CD4-positive, alpha-beta memory T cell (primary cell): Measurements from ENCODE around the gene AFMID. TPM values are rescaled to one million over a fixed set of nuclear protein-coding genes. Genes with fewer than 3 reads are reported as not detected.
A peak's percentile ranks its signal among the peaks of the same experiment; 100 is the strongest.

ENCODE experiments used
- CTCF ChIA-PET: fragments of 350-600 bp; sonication (Branson Sonifier 250); formaldehyde crosslinking; loops from one replicate; lab custom pipeline; 2021; ENCODE audit warnings: inconsistent platforms; ENCODE audit not compliant: partially characterized antibody; lab: Charles Lee
- POLR2A ChIA-PET: fragments of 350-600 bp; sonication (Branson Sonifier 250); formaldehyde crosslinking; loops from one replicate; lab custom pipeline; 2021; ENCODE audit not compliant: partially characterized antibody; lab: Charles Lee
- DNase-seq, 5 donors: peaks; one replicate each; pipeline versions ENCODE4 v3.0.0 to v3.0.0-alpha.2; 2020 to 2022; ENCODE audit warnings: mixed read lengths in 1 of 5
- H3K27ac ChIP-seq: one replicate; pipeline ENCODE4 v1.7.0; 2013; ENCODE audit warnings: low read depth, low read length
- H3K27me3 ChIP-seq: 2 replicates; pipeline ENCODE4 v1.7.0; 2013; ENCODE audit warnings: mild to moderate bottlenecking, low read length, moderate library complexity; ENCODE audit not compliant: insufficient read depth
- H3K36me3 ChIP-seq: 2 replicates; pipeline ENCODE4 v1.7.0; 2013; ENCODE audit warnings: mild to moderate bottlenecking, low read length, moderate library complexity; ENCODE audit not compliant: insufficient read depth
- H3K4me1 ChIP-seq: 2 replicates; pipeline ENCODE4 v1.7.0; 2013; ENCODE audit warnings: mild to moderate bottlenecking, low read length, moderate library complexity; ENCODE audit not compliant: insufficient read depth
- H3K4me3 ChIP-seq, 2 donors: one replicate each; pipeline ENCODE4 v1.7.0; 2013; ENCODE audit warnings: low read length in 2 of 2, mild to moderate bottlenecking in 1 of 2
- H3K9me3 ChIP-seq, 2 donors: one replicate each; pipeline ENCODE4 v1.7.0; 2013; ENCODE audit warnings: low read length in 2 of 2, control low read depth in 1 of 2; ENCODE audit not compliant: control insufficient read depth in 1 of 2
- H3K27ac Mint-ChIP-seq, 7 donors: one replicate each; pipeline ENCODE4 v1.8.0; 2020 to 2021; ENCODE audit warnings: mixed read lengths in 7 of 7, mild to moderate bottlenecking in 6 of 7, inconsistent platforms in 3 of 7, moderate library complexity in 3 of 7
- H3K27me3 Mint-ChIP-seq, 2 donors: one replicate each; pipeline ENCODE4 v1.8.0; 2020 to 2021; ENCODE audit warnings: mixed read lengths in 2 of 2
- H3K36me3 Mint-ChIP-seq, 2 donors: one replicate each; pipeline ENCODE4 v1.8.0; 2020 to 2021; ENCODE audit warnings: mixed read lengths in 2 of 2, inconsistent platforms in 1 of 2, mild to moderate bottlenecking in 1 of 2
- H3K4me1 Mint-ChIP-seq, 4 donors: one replicate each; pipeline ENCODE4 v1.8.0; 2020 to 2021; ENCODE audit warnings: mixed read lengths in 4 of 4, mild to moderate bottlenecking in 1 of 4
- H3K4me3 Mint-ChIP-seq, 8 donors: one replicate each; pipeline ENCODE4 v1.8.0; 2020 to 2021; ENCODE audit warnings: mixed read lengths in 8 of 8, mild to moderate bottlenecking in 7 of 8, moderate library complexity in 6 of 8, inconsistent platforms in 3 of 8
- H3K9me3 Mint-ChIP-seq, 8 donors: one replicate each; pipeline ENCODE4 v1.8.0; 2020 to 2021; ENCODE audit warnings: mixed read lengths in 8 of 8, mild to moderate bottlenecking in 5 of 8, inconsistent platforms in 3 of 8, moderate library complexity in 1 of 8
- intact Hi-C: fragments of 100-400 bp; cut with micrococcal nuclease; formaldehyde crosslinking; loops from one replicate; pipeline ENCODE4 v1.15.1; 2023
- polyA plus RNA-seq, 2 donors: library from polyadenylated mRNA; unstranded; fragments of 300-500 nt; fragmentation: Illumina TruSeq; gene quantifications; one replicate each; pipeline ENCODE4 v1.2.3, GENCODE V29; 2021
- total RNA-seq, 2 experiments: library from RNA; stranded (reverse); gene quantifications; one replicate each; pipeline ENCODE4 v1.2.3, GENCODE V29; 2021

Gene AFMID
- total and polyA plus RNA-seq, 4 experiments from 2014 or later, result 2.2 to 3.8 (median 3.6) TPM; not detected in 1

DNA sequence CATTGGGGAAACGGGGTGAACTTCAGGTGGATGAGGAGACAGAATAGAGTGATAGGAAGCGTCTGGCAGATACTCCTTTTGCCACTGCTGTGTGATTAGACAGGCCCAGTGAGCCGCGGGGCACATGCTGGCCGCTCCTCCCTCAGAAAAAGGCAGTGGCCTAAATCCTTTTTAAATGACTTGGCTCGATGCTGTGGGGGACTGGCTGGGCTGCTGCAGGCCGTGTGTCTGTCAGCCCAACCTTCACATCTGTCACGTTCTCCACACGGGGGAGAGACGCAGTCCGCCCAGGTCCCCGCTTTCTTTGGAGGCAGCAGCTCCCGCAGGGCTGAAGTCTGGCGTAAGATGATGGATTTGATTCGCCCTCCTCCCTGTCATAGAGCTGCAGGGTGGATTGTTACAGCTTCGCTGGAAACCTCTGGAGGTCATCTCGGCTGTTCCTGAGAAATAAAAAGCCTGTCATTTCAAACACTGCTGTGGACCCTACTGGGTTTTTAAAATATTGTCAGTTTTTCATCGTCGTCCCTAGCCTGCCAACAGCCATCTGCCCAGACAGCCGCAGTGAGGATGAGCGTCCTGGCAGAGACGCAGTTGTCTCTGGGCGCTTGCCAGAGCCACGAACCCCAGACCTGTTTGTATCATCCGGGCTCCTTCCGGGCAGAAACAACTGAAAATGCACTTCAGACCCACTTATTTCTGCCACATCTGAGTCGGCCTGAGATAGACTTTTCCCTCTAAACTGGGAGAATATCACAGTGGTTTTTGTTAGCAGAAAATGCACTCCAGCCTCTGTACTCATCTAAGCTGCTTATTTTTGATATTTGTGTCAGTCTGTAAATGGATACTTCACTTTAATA lies 37.3 kb downstream of the AFMID start:
- POLR2A ChIA-PET, result no interaction called here
- no peak overlapping the region for H3K4me3 Mint-ChIP-seq
- CTCF ChIA-PET, result interaction anchor here (3.3 kb wide), 1 partner anchor 27 kb away, joined by 12 read pairs; no protein-coding TSS in a partner anchor

DNA sequence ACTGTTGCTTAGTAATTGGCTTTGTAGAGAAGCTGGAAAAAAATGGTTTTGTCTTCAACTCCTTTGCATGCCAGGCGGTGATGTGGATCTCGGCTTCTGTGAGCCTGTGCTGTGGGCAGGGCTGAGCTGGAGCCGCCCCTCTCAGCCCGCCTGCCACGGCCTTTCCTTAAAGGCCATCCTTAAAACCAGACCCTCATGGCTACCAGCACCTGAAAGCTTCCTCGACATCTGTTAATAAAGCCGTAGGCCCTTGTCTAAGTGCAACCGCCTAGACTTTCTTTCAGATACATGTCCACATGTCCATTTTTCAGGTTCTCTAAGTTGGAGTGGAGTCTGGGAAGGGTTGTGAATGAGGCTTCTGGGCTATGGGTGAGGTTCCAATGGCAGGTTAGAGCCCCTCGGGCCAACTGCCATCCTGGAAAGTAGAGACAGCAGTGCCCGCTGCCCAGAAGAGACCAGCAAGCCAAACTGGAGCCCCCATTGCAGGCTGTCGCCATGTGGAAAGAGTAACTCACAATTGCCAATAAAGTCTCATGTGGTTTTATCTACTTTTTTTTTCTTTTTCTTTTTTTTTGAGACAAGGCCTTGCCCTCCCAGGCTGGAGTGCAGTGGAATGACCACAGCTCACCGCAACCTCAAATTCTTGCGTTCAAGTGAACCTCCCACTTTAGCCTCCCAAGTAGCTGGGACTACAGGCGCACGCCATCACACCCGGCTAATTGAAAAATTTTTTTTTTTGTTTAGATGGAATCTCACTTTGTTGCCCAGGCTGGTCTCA lies 38.1 kb downstream of the AFMID start:
- ChIA-PET POLR2A (no interaction called here), CTCF (interaction anchor here (3.3 kb wide), 1 partner anchor 26 kb away, joined by 12 read pairs; no protein-coding TSS in a partner anchor)
- no peak overlapping the region for H3K4me3 Mint-ChIP-seq
- no peak overlapping the region for H3K27ac ChIP-seq
- no peak for DNase-seq
- H3K4me3 ChIP-seq, result no peak overlapping the region
- H3K9me3 Mint-ChIP-seq, result no peaks in the 10 kb centered on the region
- H3K36me3 ChIP-seq, result no peaks in the 10 kb centered on the region
- intact Hi-C loops, result no loop called here
- H3K36me3 Mint-ChIP-seq, result no peaks in the 10 kb centered on the region
- H3K27ac Mint-ChIP-seq, result peak overlapping the region in 1 of 7 donors; percentile 36
- H3K9me3 ChIP-seq, result no peaks in the 10 kb centered on the region
- no peaks in the 10 kb centered on the region for H3K4me1 ChIP-seq
- peaks cover 4% of the 10 kb centered on the region in 2 donors for H3K27me3 Mint-ChIP-seq
- no peaks in the 10 kb centered on the region for H3K27me3 ChIP-seq
- peaks cover 0 to 11% (median 1%) of the 10 kb centered on the region in 4 donors for H3K4me1 Mint-ChIP-seq

More for the DNA sequence above, 37.3 kb downstream of the AFMID start:
- H3K27ac Mint-ChIP-seq, result no peak overlapping the region
- no peaks in the 10 kb centered on the region for H3K4me1 ChIP-seq
- no peaks in the 10 kb centered on the region for H3K27me3 ChIP-seq
- H3K27me3 Mint-ChIP-seq, result peaks cover 4% of the 10 kb centered on the region in 2 donors
- no peak overlapping the region for H3K4me3 ChIP-seq
- no peaks in the 10 kb centered on the region for H3K36me3 ChIP-seq
- no peaks in the 10 kb centered on the region for H3K36me3 Mint-ChIP-seq
- no peak overlapping the region for H3K27ac ChIP-seq
- H3K4me1 Mint-ChIP-seq, result peaks cover 0 to 11% (median 1%) of the 10 kb centered on the region in 4 donors
- no peaks in the 10 kb centered on the region for H3K9me3 Mint-ChIP-seq
- DNase-seq, result no peak
- intact Hi-C loops, result no loop called here
- H3K9me3 ChIP-seq, result no peaks in the 10 kb centered on the region

DNA sequence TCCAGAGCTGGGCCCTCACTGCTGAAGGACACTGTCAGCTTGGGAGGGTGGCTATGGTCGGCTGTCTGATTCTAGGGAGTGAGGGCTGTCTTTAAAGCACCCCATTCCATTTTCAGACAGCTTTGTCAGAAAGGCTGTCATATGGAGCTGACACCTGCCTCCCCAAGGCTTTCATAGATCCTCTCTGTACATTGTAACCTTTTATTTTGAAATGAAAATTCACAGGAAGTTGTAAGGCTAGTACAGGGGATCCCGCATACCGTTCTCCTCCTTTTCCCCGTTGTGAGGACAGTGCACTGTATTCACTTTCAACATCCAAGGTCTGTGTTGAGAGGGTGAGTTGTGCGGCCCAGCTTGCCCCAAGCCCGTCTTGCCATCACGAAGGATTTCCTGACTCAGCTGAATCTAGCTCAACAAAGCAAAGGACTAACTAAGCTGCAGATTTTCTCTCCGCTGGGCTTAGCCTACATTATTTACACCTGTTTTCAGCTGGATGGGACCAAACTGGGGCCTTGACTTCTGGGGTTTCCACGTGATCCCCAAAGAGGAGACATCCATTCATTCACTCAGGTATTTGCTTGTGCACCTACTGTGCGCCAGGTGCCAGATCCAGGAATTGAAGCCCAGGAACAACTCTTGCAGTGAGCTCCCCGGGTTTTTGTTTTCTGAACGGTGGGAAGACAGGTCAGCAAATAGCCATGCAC lies 39.0 kb downstream of the AFMID start:
- Mint-ChIP-seq H3K9me3 (no peaks in the 10 kb centered on the region), H3K36me3 (no peaks in the 10 kb centered on the region), H3K27me3 (peaks cover 4 to 9% of the 10 kb centered on the region in 2 donors), H3K27ac (peak overlapping the region in 2 of 7 donors; percentile 36 to 77), H3K4me1 (peaks cover 0 to 11% (median 1%) of the 10 kb centered on the region in 4 donors), H3K4me3 (peak overlapping the region in 2 of 8 donors; percentile 36 to 48)
- H3K9me3 ChIP-seq, result no peaks in the 10 kb centered on the region
- intact Hi-C loops, result no loop called here
- ChIA-PET POLR2A (interaction anchor here (0.6 kb wide), 1 partner anchor 18 kb away, joined by 3 read pairs; no protein-coding TSS in a partner anchor), CTCF (interaction anchor here (1.3 to 3.3 kb wide), 2 partner anchors 25 to 29 kb away, joined by 3 to 12 read pairs; no protein-coding TSS in a partner anchor)
- no peaks in the 10 kb centered on the region for H3K36me3 ChIP-seq
- H3K4me3 ChIP-seq, result no peak overlapping the region
- H3K27ac ChIP-seq, result no peak overlapping the region
- DNase-seq, result no peak
- H3K27me3 ChIP-seq, result peaks cover 3% of the 10 kb centered on the region
- no peaks in the 10 kb centered on the region for H3K4me1 ChIP-seq

DNA sequence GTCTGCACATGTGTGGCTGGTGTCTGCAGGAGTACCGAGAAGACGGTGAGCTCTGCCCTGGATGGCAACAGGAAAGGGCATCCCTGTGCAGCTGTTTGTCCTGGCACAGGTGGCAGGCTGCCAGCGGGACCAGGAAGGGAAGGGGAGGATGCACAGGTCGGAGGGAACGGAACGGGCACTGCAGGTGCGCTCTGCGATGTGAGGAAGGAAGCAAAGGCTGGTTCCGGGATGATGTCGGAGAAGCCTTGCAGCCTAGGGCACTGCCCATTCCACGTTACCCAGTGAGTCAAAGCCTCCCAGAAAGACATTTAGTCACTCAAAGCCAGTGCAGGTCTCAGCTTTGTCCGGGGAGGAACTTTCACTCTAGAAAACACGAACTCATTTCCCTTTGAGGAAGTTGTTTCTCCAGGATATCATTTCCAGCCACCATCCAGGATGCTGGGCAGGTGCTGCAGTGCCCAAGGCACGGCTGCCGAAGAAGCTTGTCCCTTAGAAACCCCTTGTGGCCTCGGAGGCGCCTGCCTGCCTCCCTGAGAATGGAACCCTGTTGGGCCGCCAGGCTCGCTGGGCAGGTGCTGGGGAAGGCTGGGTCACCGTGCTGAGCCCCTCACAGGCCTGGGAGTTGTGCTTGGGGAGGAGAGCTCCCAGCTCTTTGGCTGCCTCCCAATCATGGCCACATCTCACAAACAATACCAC lies 39.7 kb downstream of the AFMID start:
- Histone ChIP-seq H3K4me1 (no peaks in the 10 kb centered on the region), H3K9me3 (no peaks in the 10 kb centered on the region), H3K27me3 (peaks cover 3% of the 10 kb centered on the region), H3K36me3 (no peaks in the 10 kb centered on the region), H3K27ac (no peak overlapping the region), H3K4me3 (no peak overlapping the region)
- DNase-seq, result no peak
- ChIA-PET POLR2A (interaction anchor here (0.6 kb wide), 1 partner anchor 17 kb away, joined by 3 read pairs; no protein-coding TSS in a partner anchor), CTCF (interaction anchor here (0.6 to 3.3 kb wide), 3 partner anchors 24 to 133 kb away, joined by 3 to 12 read pairs (median 3); no protein-coding TSS in a partner anchor)
- Mint-ChIP-seq H3K4me3 (peak overlapping the region in 2 of 8 donors; percentile 36 to 48), H3K27me3 (peaks cover 4 to 11% of the 10 kb centered on the region in 2 donors), H3K4me1 (peaks cover 0 to 11% (median 1%) of the 10 kb centered on the region in 4 donors), H3K9me3 (no peaks in the 10 kb centered on the region), H3K36me3 (no peaks in the 10 kb centered on the region), H3K27ac (no peak overlapping the region)
- intact Hi-C loops, result no loop called here

DNA sequence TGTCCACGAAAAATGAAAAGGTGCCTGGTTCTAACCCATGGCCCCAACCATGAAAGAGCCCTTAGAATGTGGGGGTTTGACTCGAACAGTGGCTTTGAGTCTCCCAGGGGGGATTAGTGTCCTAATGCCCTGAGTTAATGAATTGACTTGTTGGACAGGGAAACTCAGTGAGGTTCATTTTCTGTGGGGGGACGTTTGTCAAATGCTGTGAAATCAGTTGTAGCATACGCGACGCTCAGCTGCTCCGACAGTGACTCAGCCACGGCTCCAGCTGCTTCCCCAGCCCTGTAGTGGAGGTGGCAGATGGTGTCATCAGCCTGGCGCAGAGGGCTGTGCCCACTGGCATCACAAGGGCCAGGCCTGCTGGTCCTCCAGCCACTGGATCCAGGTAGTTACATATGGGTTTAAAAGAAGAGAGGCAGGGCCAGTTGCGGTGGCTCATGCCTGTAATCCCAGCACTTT lies 40.3 kb downstream of the AFMID start:
- POLR2A ChIA-PET, result no interaction called here
- intact Hi-C loops, result no loop called here
- H3K27me3 Mint-ChIP-seq, result peaks cover 7 to 14% of the 10 kb centered on the region in 2 donors
- peaks cover 7% of the 10 kb centered on the region for H3K27me3 ChIP-seq
- no peaks in the 10 kb centered on the region for H3K9me3 Mint-ChIP-seq
- no peak for DNase-seq
- no peak overlapping the region for H3K4me3 Mint-ChIP-seq
- H3K4me3 ChIP-seq, result no peak overlapping the region
- peaks cover 0 to 11% (median 3%) of the 10 kb centered on the region in 4 donors for H3K4me1 Mint-ChIP-seq
- no peaks in the 10 kb centered on the region for H3K36me3 ChIP-seq
- no peak overlapping the region for H3K27ac ChIP-seq
- H3K36me3 Mint-ChIP-seq, result no peaks in the 10 kb centered on the region
- CTCF ChIA-PET, result interaction anchor here (3.3 kb wide), 1 partner anchor 24 kb away, joined by 12 read pairs; no protein-coding TSS in a partner anchor
- H3K4me1 ChIP-seq, result no peaks in the 10 kb centered on the region
- peak overlapping the region in 1 of 7 donors; percentile 13 for H3K27ac Mint-ChIP-seq
- no peaks in the 10 kb centered on the region for H3K9me3 ChIP-seq

DNA sequence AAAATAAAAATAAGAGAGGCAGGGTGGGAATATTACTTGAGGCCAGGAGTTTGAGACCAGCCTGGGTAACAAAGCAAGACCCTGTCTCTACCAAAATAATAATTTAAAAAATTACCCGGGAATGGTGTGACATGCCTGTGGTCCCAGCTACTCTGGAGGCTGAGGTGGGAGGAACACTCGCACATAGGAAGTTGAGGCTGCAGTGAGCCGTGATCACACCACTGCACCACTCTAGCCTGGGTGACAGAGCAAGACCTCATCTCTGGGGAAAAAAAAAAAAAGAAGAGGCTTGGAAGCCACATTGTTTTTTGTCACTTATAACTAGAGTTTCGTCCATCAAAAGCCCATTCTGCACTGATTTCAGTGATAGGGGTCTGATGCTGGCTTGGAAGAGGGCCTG lies 41.0 kb downstream of the AFMID start:
- H3K27ac ChIP-seq, result no peak overlapping the region
- peaks cover 0 to 11% (median 7%) of the 10 kb centered on the region in 4 donors for H3K4me1 Mint-ChIP-seq
- DNase-seq, result no peak
- intact Hi-C loops, result no loop called here
- no peaks in the 10 kb centered on the region for H3K9me3 ChIP-seq
- H3K27me3 ChIP-seq, result peaks cover 12% of the 10 kb centered on the region
- peaks cover 3% of the 10 kb centered on the region for H3K4me1 ChIP-seq
- CTCF ChIA-PET, result no interaction called here
- no peak overlapping the region for H3K4me3 ChIP-seq
- no peaks in the 10 kb centered on the region for H3K36me3 ChIP-seq
- H3K27me3 Mint-ChIP-seq, result peaks cover 12 to 19% of the 10 kb centered on the region in 2 donors
- no peaks in the 10 kb centered on the region for H3K36me3 Mint-ChIP-seq
- POLR2A ChIA-PET, result no interaction called here
- no peak overlapping the region for H3K4me3 Mint-ChIP-seq
- no peaks in the 10 kb centered on the region for H3K9me3 Mint-ChIP-seq
- H3K27ac Mint-ChIP-seq, result no peak overlapping the region
